Left lung (tissue), 10 donors: ENCODE results near the gene LIF. TPM values are rescaled to one million over a fixed set of nuclear protein-coding genes. Genes with fewer than 3 reads are reported as not detected.

Experiments
- ATAC-seq: fragments of 200-7000 bp; cut with Tn5 transposase; one replicate; pipeline ENCODE4 v1.9.1; 2020; ENCODE audit warnings: moderate library complexity
- DNase-seq, 4 donors: peaks; one replicate each; pipeline ENCODE4 v3.0.0-alpha.2; 2013 to 2020
- H3K27ac ChIP-seq, 2 donors: fragments of 200-600 bp; sonication (generic) in 1 of 2; one replicate each; pipeline versions ENCODE4 v1.5.0 to v1.8.0; 2020 to 2021
- H3K27me3 ChIP-seq, 2 donors: fragments of 200-600 bp; sonication (generic) in 1 of 2; one replicate each; pipeline versions ENCODE4 v1.5.0 to v1.8.0; 2020 to 2021
- H3K36me3 ChIP-seq, 2 donors: fragments of 200-600 bp; sonication (generic) in 1 of 2; one replicate each; pipeline versions ENCODE4 v1.5.0 to v1.8.0; 2020 to 2021
- H3K4me1 ChIP-seq, 2 donors: fragments of 200-600 bp; one replicate each; pipeline ENCODE4 v1.8.0; 2021
- H3K4me3 ChIP-seq, 2 donors: fragments of 200-600 bp; sonication (generic) in 1 of 2; one replicate each; pipeline versions ENCODE4 v1.5.0 to v1.8.0; 2020 to 2021; ENCODE audit warnings: mild to moderate bottlenecking in 1 of 2
- H3K9me3 ChIP-seq, 2 donors: fragments of 200-600 bp; sonication (generic) in 1 of 2; one replicate each; pipeline versions ENCODE4 v1.5.0 to v1.8.0; 2020 to 2021
- intact Hi-C, 2 donors: fragments of 100-400 bp; cut with DNase I; formaldehyde crosslinking; loops; one replicate each; pipeline versions ENCODE4 v1.11.2 to v1.14.2; 2022
- polyA plus RNA-seq, 6 donors: library from polyadenylated mRNA; unstranded; fragments of 120-200 nt; gene quantifications; one replicate each; pipeline ENCODE4 v1.2.1, GENCODE V29; 2013; ENCODE audit not compliant: insufficient read length in 6 of 6
- total RNA-seq, 2 donors: library from RNA; stranded (reverse); fragmentation: NEBNext Ultra II Directional; extraction: Animal tissue kit (Norgen Biotek cat#: 25700); gene quantifications; one replicate each; pipeline ENCODE4 v1.2.1, GENCODE V29; 2021
- TF ChIP-seq, protein P1 (sequence below), 2 donors: fragments of 200-600 bp; sonication (generic) in 1 of 2; IDR thresholded peaks; one replicate each; pipeline versions ENCODE4 v1.5.0 to v1.8.0; 2021; ENCODE audit warnings: antibody characterized with exemption in 2 of 2
- donor health status: DM: no; HTN: yes; CAD: no.
- donor health status: DM: no; HTN: no; CAD: no.

Gene LIF
- total and polyA plus RNA-seq, 8 donors = 1.4 to 10.7 (median 2.5) TPM

DNA sequence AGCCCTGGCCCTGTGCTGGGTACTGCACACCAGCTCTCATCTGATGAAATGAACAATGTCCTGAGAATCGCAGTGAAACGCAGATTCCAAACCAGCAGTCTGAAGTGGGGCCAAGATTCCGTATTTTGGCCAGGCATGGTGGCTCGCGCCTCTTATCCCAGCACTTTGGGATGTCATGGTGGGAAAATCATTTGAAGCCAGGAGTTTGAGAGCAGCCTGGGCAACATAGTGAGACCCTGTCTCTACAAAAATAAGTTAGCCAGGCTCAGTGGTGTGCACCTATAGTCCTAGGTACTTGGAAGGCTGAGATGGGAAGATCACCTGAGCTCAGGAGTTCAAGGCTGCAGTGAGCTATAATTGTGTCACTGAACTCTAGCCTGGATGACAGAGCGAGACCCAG lies 13.0 kb downstream of the LIF start:
- Histone ChIP-seq H3K4me3 (no peak overlapping the region), H3K27ac (no peak overlapping the region), H3K27me3 (peaks cover 0 to 21% of the 10 kb centered on the region in 2 donors), H3K36me3 (no peaks in the 10 kb centered on the region), H3K4me1 (peaks cover 9 to 15% of the 10 kb centered on the region in 2 donors), H3K9me3 (no peaks in the 10 kb centered on the region)
- TF ChIP-seq, protein P1, sequence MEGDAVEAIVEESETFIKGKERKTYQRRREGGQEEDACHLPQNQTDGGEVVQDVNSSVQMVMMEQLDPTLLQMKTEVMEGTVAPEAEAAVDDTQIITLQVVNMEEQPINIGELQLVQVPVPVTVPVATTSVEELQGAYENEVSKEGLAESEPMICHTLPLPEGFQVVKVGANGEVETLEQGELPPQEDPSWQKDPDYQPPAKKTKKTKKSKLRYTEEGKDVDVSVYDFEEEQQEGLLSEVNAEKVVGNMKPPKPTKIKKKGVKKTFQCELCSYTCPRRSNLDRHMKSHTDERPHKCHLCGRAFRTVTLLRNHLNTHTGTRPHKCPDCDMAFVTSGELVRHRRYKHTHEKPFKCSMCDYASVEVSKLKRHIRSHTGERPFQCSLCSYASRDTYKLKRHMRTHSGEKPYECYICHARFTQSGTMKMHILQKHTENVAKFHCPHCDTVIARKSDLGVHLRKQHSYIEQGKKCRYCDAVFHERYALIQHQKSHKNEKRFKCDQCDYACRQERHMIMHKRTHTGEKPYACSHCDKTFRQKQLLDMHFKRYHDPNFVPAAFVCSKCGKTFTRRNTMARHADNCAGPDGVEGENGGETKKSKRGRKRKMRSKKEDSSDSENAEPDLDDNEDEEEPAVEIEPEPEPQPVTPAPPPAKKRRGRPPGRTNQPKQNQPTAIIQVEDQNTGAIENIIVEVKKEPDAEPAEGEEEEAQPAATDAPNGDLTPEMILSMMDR (IDR thresholded peaks at IDR 0.05) = no peak
- ATAC-seq = no peak
- intact Hi-C loops = no loop called here
- DNase-seq = no peak

DNA sequence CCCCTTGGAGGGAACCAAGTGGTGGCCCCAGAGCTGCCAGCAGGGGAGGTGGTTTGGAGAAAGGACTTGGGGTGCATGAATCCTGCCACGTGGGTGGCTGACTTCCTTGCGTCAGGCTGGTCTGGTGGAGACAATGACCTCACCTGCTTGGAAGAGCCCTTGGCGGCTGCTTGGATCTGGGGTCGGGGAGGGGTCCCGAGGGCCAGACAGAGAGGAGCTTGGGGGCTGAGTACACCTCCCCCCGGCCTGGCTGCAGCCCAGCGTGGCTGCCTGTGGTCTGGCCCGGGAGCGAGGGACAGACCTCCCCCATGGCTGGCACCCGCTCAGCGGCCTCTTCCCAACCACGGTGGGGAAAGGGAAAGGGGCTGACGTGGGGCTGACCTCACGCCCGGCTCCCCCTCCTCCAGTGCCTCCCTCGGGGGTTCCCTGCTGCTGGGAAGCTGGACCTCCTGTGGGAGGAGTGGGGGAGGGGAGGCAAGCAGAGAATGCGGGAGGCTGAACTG lies 13.8 kb downstream of the LIF start:
- intact Hi-C loops = no loop called here
- DNase-seq (no peak), ATAC-seq (no peak)
- Histone ChIP-seq H3K4me1 (peaks cover 9 to 15% of the 10 kb centered on the region in 2 donors), H3K9me3 (no peaks in the 10 kb centered on the region), H3K27ac (no peak overlapping the region), H3K4me3 (no peak overlapping the region), H3K27me3 (peaks cover 0 to 21% of the 10 kb centered on the region in 2 donors), H3K36me3 (no peaks in the 10 kb centered on the region)
- TF ChIP-seq, protein P1 (IDR thresholded peaks at IDR 0.05) = no peak

DNA sequence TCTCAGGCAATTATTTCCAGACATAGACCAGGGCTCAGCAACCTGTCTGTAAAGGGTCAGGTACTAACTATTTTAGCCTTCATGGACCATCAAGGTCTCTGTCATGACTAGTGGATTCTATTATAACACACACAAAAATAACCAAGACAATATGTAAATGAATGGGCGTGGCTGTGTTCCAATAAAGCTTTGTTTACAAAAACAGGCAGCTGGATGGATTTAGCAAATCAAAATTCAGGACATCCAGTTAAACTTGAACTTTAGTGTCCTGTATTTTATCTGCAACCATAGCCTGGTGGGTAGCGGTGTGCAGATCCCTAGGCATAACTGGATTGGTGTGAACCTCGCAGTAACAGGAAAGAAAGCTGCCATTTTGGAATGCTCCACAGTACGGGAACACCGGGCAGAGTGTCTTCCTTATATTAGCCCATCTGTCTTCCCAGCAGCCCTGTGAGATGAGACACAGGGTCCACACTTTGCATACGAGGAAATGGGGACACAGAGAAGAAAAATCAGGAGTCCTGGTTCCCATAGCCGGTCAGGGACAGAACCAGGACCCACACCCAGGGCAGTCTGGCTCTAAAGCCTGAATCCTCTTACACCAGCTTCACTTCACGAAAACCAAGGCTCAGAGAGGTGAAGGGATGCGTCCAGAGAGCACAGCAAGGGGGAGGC lies 15.6 kb downstream of the LIF start:
- TF ChIP-seq, protein P1 (IDR thresholded peaks at IDR 0.05) = no peak
- Histone ChIP-seq H3K36me3 (no peaks in the 10 kb centered on the region), H3K4me3 (no peak overlapping the region), H3K9me3 (no peaks in the 10 kb centered on the region), H3K27me3 (peaks cover 0 to 21% of the 10 kb centered on the region in 2 donors), H3K4me1 (peaks cover 9 to 10% of the 10 kb centered on the region in 2 donors), H3K27ac (no peak overlapping the region)
- no peak for ATAC-seq
- intact Hi-C loops = no loop called here
- DNase-seq = no peak

DNA sequence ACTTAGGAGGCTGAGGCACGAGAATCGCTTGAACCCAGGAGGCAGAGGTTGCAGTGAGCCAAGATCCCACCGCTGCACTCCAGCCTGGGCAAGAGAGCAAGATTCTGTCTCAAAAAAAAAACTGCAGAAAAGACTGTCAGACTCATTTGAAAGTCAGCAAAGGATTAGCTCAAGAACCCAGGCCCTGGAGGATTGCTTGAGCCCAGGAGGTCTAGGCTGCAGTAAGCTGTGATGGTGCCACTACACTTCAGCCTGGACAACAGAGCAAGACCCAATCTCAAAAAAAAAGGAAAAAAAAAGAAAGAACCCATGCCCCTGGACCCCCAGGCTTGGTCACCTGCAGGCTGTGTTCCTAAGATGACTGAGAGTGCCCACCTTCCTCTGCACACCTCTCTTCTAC lies 16.2 kb downstream of the LIF start:
- Histone ChIP-seq H3K27me3 (peaks cover 0 to 21% of the 10 kb centered on the region in 2 donors), H3K4me1 (peaks cover 5 to 8% of the 10 kb centered on the region in 2 donors), H3K4me3 (no peak overlapping the region), H3K36me3 (no peaks in the 10 kb centered on the region), H3K27ac (no peak overlapping the region), H3K9me3 (no peaks in the 10 kb centered on the region)
- ATAC-seq (no peak), DNase-seq (no peak)
- intact Hi-C loops = no loop called here
- TF ChIP-seq, protein P1 (IDR thresholded peaks at IDR 0.05) = no peak

DNA sequence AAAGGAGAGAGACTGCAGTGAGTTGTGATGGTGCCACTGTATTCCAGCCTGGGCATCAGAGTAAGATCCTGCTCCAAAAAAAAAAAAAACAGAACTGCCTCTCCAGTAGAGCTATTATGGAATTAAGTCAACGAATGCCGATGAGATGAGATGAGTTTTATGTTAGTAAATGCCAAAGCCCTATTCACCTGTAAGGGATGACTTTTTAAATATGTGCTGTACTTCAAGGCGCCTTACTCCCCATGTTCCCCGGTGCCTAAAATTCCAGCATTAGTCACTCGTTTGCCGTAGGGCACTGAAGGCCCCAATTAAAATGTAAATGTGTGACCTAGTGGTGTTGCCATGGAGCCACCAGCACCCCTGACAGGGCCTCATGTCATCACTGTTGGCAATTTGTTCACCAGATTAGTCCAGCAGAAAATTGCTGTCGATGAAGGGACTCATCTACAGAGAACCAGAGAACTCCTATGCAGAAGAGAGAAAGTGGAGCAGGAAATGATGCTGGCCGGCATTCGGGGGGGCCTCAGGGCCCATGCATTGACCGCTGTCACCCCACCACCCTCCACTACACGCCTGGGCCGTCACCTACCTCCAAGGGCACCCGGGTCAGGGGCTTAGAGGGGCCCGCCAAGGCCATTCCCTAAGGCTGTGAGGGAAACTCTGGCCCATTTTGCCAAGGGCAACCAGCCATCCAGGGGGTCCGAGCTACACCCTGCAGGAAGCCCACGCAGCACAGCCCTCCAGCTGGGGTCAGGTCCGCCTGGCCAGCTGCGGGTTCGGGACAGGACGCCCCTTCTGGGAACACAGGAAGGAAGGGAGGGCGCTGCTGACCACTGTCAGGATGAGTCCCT lies 17.8 kb downstream of the LIF start:
- Histone ChIP-seq H3K36me3 (no peaks in the 10 kb centered on the region), H3K4me3 (no peak overlapping the region), H3K4me1 (peaks cover 0 to 5% of the 10 kb centered on the region in 2 donors), H3K27me3 (peaks cover 0 to 25% of the 10 kb centered on the region in 2 donors), H3K9me3 (no peaks in the 10 kb centered on the region), H3K27ac (no peak overlapping the region)
- DNase-seq (no peak), ATAC-seq (peak; percentile 35)
- intact Hi-C loops = no loop called here
- TF ChIP-seq, protein P1 (IDR thresholded peaks at IDR 0.05) = no peak
